ENCODE results near the gene TSPAN18. TPM values are rescaled to one million over a fixed set of nuclear protein-coding genes. Genes with fewer than 3 reads are reported as not detected.
A peak's percentile ranks its signal among the peaks of the same experiment; 100 is the strongest.

Gene TSPAN18
- polyA plus RNA-seq, 1 of the 3 experiments (the other 2 are of a cell fraction) = 0.72 TPM

DNA sequence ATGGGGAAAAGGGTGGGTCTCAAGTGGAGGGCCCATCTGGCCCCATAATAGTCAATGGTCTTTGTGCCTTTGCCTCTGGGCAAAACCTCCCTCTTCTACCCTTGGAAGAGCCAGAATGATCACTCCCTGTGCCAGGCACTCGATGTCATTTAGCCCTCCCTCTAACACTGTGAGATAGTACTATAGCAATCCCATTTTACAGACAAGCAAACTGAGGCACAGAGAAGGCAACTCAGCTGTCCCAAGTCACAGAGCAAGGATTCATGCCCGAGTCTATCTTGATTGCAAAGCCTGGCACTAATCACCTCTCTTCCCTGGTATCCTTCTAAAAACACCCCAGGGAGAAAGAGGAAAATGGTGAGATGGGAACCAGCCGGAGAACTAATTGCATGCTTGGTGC, 147.5 kb downstream of the TSPAN18 start:
- Histone ChIP-seq H3K27me3 (ENCODE audit: insufficient read depth) (no peaks in the 10 kb centered on the region), H3K79me2 (ENCODE audit: insufficient read depth) (no peaks in the 10 kb centered on the region), H3F3A (replicated peaks; ENCODE audit: insufficient read depth) (no peaks in the 10 kb centered on the region), H3K4me1 (ENCODE audit: control insufficient read depth in 1 of 2, insufficient read depth in 2 of 2, low read depth in 1 of 2, low read length in 1 of 2) (peaks cover 0 to 44% of the 10 kb centered on the region in 2 experiments; a peak in 3 of 4 replicates), H3K4me3 (ENCODE audit: low read depth in 2 of 2, low read length in 1 of 2) (no peak overlapping the region), H3K27ac (ENCODE audit: low read depth in 2 of 2, low read length in 1 of 2) (no peak overlapping the region), H3K4me2 (no peak overlapping the region), H3K9ac (no peak overlapping the region), H3K36me3 (replicated peaks in 1 of 2; ENCODE audit: control insufficient read depth in 1 of 2, insufficient read depth in 2 of 2, low read length in 1 of 2) (no peaks in the 10 kb centered on the region), H3K9me3 (no peaks in the 10 kb centered on the region), H2AFZ (ENCODE audit: low read depth) (no peak overlapping the region), H3K9me2 (no peaks in the 10 kb centered on the region), H4K20me1 (ENCODE audit: insufficient read depth) (no peaks in the 10 kb centered on the region)
- no peak for DNase-seq
- CTCF ChIA-PET = interaction anchor here (1.3 to 1.5 kb wide), 4 partner anchors 19 to 317 kb away, joined by 3 to 6 read pairs (median 4); no protein-coding TSS in a partner anchor
- WGBS (ENCODE audit: low lambda C conversion rate) = 79% methylated on average over 3 of the region's 3 CpGs
- POLR2A ChIA-PET = interaction anchor here (0.8 kb wide), 1 partner anchor 27 kb away, joined by 3 read pairs; no protein-coding TSS in a partner anchor
- TF ChIP-seq, protein P1, sequence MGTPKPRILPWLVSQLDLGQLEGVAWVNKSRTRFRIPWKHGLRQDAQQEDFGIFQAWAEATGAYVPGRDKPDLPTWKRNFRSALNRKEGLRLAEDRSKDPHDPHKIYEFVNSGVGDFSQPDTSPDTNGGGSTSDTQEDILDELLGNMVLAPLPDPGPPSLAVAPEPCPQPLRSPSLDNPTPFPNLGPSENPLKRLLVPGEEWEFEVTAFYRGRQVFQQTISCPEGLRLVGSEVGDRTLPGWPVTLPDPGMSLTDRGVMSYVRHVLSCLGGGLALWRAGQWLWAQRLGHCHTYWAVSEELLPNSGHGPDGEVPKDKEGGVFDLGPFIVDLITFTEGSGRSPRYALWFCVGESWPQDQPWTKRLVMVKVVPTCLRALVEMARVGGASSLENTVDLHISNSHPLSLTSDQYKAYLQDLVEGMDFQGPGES (IDR thresholded peaks at IDR 0.05; ENCODE audit: low read depth, low read length) = no peak
- TF ChIP-seq ELF1 (IDR thresholded peaks at IDR 0.05) = no peak

DNA sequence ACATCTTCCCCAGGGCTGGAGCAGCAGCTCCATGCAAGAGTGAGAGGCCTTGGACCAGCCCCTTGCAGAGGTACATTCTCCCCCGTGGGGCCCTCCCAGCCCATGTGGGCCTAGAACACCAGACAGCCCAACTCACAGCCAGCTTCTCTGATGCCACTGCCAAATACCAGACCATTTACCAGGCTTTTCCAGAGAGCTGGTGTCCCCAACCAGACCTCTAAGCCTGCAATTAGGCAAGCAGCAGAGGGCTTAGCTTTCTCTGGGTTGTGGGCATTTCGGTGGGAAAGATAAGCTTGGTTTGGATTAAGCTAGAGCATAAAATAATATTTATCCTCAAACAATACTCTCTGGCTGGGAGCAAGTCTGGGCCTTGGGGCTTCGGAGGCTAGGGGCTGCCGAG, 148.3 kb downstream of the TSPAN18 start:
- Histone ChIP-seq H3F3A (replicated peaks; ENCODE audit: insufficient read depth) (no peaks in the 10 kb centered on the region), H3K4me3 (ENCODE audit: low read depth in 2 of 2, low read length in 1 of 2) (no peak overlapping the region), H3K4me2 (no peak overlapping the region), H3K9ac (no peak overlapping the region), H3K36me3 (replicated peaks in 1 of 2; ENCODE audit: control insufficient read depth in 1 of 2, insufficient read depth in 2 of 2, low read length in 1 of 2) (no peaks in the 10 kb centered on the region), H3K27ac (ENCODE audit: low read depth in 2 of 2, low read length in 1 of 2) (peak overlapping the region in 1 of 2 experiments; percentile 30; a peak in 2 of 4 replicates), H2AFZ (ENCODE audit: low read depth) (no peak overlapping the region), H3K9me3 (no peaks in the 10 kb centered on the region), H3K4me1 (ENCODE audit: control insufficient read depth in 1 of 2, insufficient read depth in 2 of 2, low read depth in 1 of 2, low read length in 1 of 2) (peaks cover 0 to 36% of the 10 kb centered on the region in 2 experiments; a peak in 3 of 4 replicates), H3K9me2 (no peaks in the 10 kb centered on the region), H3K79me2 (ENCODE audit: insufficient read depth) (no peaks in the 10 kb centered on the region), H4K20me1 (ENCODE audit: insufficient read depth) (no peaks in the 10 kb centered on the region), H3K27me3 (ENCODE audit: insufficient read depth) (no peaks in the 10 kb centered on the region)
- no peak for DNase-seq
- CTCF ChIA-PET = interaction anchor here (0.8 to 2.1 kb wide), 7 partner anchors 12 to 318 kb away, joined by 3 to 9 read pairs (median 4); no protein-coding TSS in a partner anchor
- TF ChIP-seq FOXM1 (IDR thresholded peaks at IDR 0.05; ENCODE audit: low read depth) (no peak), MXI1 (IDR thresholded peaks at IDR 0.05; ENCODE audit: low read depth, low read length) (no peak), TCF12 (IDR thresholded peaks at IDR 0.05) (no peak), RAD21 (IDR thresholded peaks at IDR 0.05; ENCODE audit: low read length) (no peak), MEF2A (IDR thresholded peaks at IDR 0.05; ENCODE audit: borderline replicate concordance, low read depth) (no peak), NRF1 (IDR thresholded peaks at IDR 0.05; ENCODE audit: low read depth, low read length) (no peak), FOSL2 (IDR thresholded peaks at IDR 0.05; ENCODE audit: borderline replicate concordance, low read depth) (no peak), EP300 (IDR thresholded peaks at IDR 0.05; ENCODE audit: borderline replicate concordance in 1 of 2, low read depth in 1 of 2, low read length in 1 of 2) (no peak), GABPA (IDR thresholded peaks at IDR 0.05; ENCODE audit: low read depth) (no peak), TAF1 (IDR thresholded peaks at IDR 0.05; ENCODE audit: borderline replicate concordance, low read depth, low read length) (no peak), ELF1 (IDR thresholded peaks at IDR 0.05) (no peak)
- TF ChIP-seq, protein P2, sequence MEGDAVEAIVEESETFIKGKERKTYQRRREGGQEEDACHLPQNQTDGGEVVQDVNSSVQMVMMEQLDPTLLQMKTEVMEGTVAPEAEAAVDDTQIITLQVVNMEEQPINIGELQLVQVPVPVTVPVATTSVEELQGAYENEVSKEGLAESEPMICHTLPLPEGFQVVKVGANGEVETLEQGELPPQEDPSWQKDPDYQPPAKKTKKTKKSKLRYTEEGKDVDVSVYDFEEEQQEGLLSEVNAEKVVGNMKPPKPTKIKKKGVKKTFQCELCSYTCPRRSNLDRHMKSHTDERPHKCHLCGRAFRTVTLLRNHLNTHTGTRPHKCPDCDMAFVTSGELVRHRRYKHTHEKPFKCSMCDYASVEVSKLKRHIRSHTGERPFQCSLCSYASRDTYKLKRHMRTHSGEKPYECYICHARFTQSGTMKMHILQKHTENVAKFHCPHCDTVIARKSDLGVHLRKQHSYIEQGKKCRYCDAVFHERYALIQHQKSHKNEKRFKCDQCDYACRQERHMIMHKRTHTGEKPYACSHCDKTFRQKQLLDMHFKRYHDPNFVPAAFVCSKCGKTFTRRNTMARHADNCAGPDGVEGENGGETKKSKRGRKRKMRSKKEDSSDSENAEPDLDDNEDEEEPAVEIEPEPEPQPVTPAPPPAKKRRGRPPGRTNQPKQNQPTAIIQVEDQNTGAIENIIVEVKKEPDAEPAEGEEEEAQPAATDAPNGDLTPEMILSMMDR (IDR thresholded peaks at IDR 0.05) = no peak
- TF ChIP-seq, protein P3, sequence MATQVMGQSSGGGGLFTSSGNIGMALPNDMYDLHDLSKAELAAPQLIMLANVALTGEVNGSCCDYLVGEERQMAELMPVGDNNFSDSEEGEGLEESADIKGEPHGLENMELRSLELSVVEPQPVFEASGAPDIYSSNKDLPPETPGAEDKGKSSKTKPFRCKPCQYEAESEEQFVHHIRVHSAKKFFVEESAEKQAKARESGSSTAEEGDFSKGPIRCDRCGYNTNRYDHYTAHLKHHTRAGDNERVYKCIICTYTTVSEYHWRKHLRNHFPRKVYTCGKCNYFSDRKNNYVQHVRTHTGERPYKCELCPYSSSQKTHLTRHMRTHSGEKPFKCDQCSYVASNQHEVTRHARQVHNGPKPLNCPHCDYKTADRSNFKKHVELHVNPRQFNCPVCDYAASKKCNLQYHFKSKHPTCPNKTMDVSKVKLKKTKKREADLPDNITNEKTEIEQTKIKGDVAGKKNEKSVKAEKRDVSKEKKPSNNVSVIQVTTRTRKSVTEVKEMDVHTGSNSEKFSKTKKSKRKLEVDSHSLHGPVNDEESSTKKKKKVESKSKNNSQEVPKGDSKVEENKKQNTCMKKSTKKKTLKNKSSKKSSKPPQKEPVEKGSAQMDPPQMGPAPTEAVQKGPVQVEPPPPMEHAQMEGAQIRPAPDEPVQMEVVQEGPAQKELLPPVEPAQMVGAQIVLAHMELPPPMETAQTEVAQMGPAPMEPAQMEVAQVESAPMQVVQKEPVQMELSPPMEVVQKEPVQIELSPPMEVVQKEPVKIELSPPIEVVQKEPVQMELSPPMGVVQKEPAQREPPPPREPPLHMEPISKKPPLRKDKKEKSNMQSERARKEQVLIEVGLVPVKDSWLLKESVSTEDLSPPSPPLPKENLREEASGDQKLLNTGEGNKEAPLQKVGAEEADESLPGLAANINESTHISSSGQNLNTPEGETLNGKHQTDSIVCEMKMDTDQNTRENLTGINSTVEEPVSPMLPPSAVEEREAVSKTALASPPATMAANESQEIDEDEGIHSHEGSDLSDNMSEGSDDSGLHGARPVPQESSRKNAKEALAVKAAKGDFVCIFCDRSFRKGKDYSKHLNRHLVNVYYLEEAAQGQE (IDR thresholded peaks at IDR 0.05; ENCODE audit: low read depth, low read length) = no peak
- TF ChIP-seq, protein P4, sequence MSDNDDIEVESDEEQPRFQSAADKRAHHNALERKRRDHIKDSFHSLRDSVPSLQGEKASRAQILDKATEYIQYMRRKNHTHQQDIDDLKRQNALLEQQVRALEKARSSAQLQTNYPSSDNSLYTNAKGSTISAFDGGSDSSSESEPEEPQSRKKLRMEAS (IDR thresholded peaks at IDR 0.05; ENCODE audit: low read depth) = no peak
- POLR2A ChIA-PET = no interaction called here
- WGBS (ENCODE audit: low lambda C conversion rate) = 82% methylated on average over 4 of the region's 4 CpGs
